ENCODE measurements around the gene TBC1D22A. TPM values are rescaled to one million over a fixed set of nuclear protein-coding genes. Genes with fewer than 3 reads are reported as not detected.
"Not testable (repeated sequence)": the region's sequence is repeated elsewhere in the genome, so short reads cannot be mapped to it uniquely, and the experiment has no call there.

The TBC1D22A gene
- total RNA-seq, 3 donors from 2014 or later = 19.0 to 23.6 (median 23.6) TPM

DNA sequence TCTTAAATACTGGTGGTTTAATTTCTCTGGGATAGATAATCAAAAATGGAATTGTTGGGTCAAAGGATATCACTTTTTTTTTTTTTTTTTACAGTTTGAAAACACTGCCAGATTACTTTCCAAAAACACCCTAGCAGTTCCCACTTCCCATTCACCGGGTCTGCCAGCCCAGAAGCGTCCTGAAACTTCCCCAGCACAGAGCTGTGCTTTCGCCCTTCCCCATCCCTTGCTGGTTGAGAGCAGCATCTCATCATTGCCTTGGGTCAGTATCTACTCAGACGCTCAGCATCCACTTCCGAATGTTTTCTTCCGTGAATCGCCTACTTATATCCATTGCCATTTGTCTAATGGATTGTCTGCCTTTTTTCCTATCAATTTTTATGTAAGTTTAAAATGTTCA is 29.9 kb upstream of the TBC1D22A start:
- TF ChIP-seq POLR2AphosphoS5 (IDR thresholded peaks at IDR 0.05) (no peak), POLR2A (IDR thresholded peaks at IDR 0.05) (no peak)
- TF ChIP-seq, protein P1, sequence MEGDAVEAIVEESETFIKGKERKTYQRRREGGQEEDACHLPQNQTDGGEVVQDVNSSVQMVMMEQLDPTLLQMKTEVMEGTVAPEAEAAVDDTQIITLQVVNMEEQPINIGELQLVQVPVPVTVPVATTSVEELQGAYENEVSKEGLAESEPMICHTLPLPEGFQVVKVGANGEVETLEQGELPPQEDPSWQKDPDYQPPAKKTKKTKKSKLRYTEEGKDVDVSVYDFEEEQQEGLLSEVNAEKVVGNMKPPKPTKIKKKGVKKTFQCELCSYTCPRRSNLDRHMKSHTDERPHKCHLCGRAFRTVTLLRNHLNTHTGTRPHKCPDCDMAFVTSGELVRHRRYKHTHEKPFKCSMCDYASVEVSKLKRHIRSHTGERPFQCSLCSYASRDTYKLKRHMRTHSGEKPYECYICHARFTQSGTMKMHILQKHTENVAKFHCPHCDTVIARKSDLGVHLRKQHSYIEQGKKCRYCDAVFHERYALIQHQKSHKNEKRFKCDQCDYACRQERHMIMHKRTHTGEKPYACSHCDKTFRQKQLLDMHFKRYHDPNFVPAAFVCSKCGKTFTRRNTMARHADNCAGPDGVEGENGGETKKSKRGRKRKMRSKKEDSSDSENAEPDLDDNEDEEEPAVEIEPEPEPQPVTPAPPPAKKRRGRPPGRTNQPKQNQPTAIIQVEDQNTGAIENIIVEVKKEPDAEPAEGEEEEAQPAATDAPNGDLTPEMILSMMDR (IDR thresholded peaks at IDR 0.05) = no peak
- intact Hi-C loops (cut with DNase I; ENCODE audit: low total_unique reads) = no loop called here
- H3K4me1 ChIP-seq = peaks cover 12 to 24% of the 10 kb centered on the region in 2 donors

GRCh38 chr22:46734213-46734722 is 28.2 kb upstream of the TBC1D22A start:
- H3K4me3 ChIP-seq; H3K36me3 ChIP-seq; intact Hi-C loops (cut with DNase I; ENCODE audit: low total_unique reads); DNase-seq (ENCODE audit: low spot score in 2 of 2); H3K27me3 ChIP-seq; H3K27ac ChIP-seq; H3K9me3 ChIP-seq: not testable (repeated sequence)
- peaks cover 12 to 24% of the 10 kb centered on the region in 2 donors for H3K4me1 ChIP-seq

More for the DNA sequence above, 29.9 kb upstream of the TBC1D22A start:
- Histone ChIP-seq H3K36me3 (no peaks in the 10 kb centered on the region), H3K4me3 (no peak overlapping the region), H3K27ac (no peak overlapping the region), H3K27me3 (no peaks in the 10 kb centered on the region), H3K9me3 (no peaks in the 10 kb centered on the region)
- DNase-seq (ENCODE audit: low spot score in 2 of 2) = no peak

DNA sequence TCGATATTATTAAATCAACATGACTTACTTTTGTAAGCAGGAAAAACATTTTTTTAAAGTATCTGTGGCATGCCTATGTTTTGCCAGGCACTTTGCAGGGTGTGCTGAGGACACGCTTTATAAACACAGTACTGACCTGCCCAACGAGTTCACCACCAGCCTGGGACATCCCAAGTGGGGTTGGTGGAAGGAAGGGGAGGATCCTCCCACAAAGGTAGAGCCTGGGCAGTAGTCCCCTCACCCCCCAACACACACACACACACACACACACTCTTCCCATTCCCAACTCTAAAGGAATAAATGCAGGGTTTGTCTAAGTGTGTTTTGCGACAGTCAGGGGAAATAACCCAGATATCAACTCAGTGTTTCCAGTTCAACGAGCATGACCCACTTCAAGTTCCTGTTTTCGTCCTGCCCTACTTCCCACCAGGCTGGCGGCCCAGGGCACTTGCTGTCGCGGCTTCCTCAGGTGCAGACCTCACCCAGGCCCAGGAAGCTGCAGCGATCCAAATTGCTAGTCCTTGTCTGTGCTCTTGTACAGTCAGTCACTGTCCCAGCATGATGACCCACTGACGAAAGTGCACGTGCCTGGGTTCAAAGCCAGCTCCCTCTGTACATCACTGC is 27.5 kb upstream of the TBC1D22A start:
- Histone ChIP-seq H3K9me3 (no peaks in the 10 kb centered on the region), H3K4me3 (peak overlapping the region in 1 of 3 donors; percentile 22), H3K27ac (peak overlapping the region; percentile 68 to 76), H3K4me1 (peaks cover 12 to 24% of the 10 kb centered on the region in 2 donors), H3K36me3 (no peaks in the 10 kb centered on the region), H3K27me3 (no peaks in the 10 kb centered on the region)
- TF ChIP-seq POLR2A (IDR thresholded peaks at IDR 0.05) (no peak), POLR2AphosphoS5 (IDR thresholded peaks at IDR 0.05) (no peak)
- TF ChIP-seq, protein P1 (IDR thresholded peaks at IDR 0.05) = no peak
- DNase-seq (ENCODE audit: low spot score in 2 of 2) = no peak
- intact Hi-C loops (cut with DNase I; ENCODE audit: low total_unique reads) = no loop called here

- Histone ChIP-seq H3K4me1 (peaks cover 9 to 20% of the 10 kb centered on the region in 2 donors), H3K36me3 (no peaks in the 10 kb centered on the region), H3K27me3 (no peaks in the 10 kb centered on the region), H3K4me3 (peak overlapping the region in 1 of 3 donors; percentile 22), H3K27ac (peak overlapping the region; percentile 68 to 76), H3K9me3 (no peaks in the 10 kb centered on the region)
- intact Hi-C loops (cut with DNase I; ENCODE audit: low total_unique reads) = no loop called here
- TF ChIP-seq POLR2AphosphoS5 (IDR thresholded peaks at IDR 0.05) (no peak), POLR2A (IDR thresholded peaks at IDR 0.05) (no peak)
- TF ChIP-seq, protein P1 (IDR thresholded peaks at IDR 0.05) = no peak
- no peak for DNase-seq (ENCODE audit: low spot score in 2 of 2)
Observed at GRCh38 chr22:46735747-46736608, 26.5 kb upstream of the TBC1D22A start.

DNA sequence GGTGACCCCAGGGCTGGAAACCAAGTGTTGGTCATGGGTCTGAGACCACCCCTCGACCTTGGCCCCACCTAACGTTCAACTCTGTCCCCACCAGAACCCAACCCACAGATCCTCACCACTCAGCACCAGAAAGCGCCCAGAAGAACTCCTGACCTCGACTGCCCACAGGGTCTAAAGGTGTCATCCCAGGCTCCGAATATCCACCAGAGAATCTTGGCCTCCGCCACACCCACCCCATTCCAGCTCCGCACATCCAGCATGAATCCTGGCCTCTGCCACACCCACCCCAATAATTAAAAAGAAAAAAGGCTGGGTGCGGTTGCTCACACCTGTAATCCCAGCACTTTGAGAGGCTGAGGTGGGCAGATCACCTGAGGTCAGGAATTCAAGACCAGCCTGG is 25.7 kb upstream of the TBC1D22A start:
- H3K27ac ChIP-seq = peak overlapping the region; percentile 76 to 78
- H3K4me1 ChIP-seq = peaks cover 9 to 13% of the 10 kb centered on the region in 2 donors
- no peak for DNase-seq (ENCODE audit: low spot score in 2 of 2)
- intact Hi-C loops (cut with DNase I; ENCODE audit: low total_unique reads) = no loop called here
- no peaks in the 10 kb centered on the region for H3K9me3 ChIP-seq
- no peaks in the 10 kb centered on the region for H3K27me3 ChIP-seq
- no peaks in the 10 kb centered on the region for H3K36me3 ChIP-seq
- H3K4me3 ChIP-seq = peak overlapping the region; percentile 80 to 83 (median 82)
- TF ChIP-seq POLR2AphosphoS5 (IDR thresholded peaks at IDR 0.05) (no peak), POLR2A (IDR thresholded peaks at IDR 0.05) (no peak)
- TF ChIP-seq, protein P1 (IDR thresholded peaks at IDR 0.05) = no peak
